ENCODE data around the gene DYNC1H1.

DNA sequence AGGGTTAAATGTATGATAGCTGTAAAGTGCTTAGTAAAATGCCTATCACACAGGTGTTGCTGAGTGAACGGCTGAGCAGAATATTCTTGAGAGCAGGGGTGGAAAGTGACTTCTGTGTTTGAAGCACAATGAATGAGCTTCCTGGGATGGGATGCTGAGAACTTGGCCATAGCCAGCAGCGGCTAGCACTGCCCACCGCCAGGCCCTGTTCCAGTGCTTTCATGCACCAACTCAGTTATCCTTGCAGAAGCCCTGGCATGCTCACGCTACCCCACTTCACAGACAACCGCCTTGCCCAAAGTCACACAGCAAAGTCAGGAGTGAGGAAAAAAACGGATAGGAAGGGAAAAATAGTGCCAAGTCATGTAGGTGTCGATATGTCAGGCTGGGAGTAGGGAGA, 10.9 kb downstream of the DYNC1H1 start:
- TF ChIP-seq REST (IDR thresholded peaks at IDR 0.05; ENCODE audit: unreplicated experiment): no peak
- no peak for TF ChIP-seq JUNB (IDR thresholded peaks at IDR 0.05; ENCODE audit: unreplicated experiment)
- no peak for TF ChIP-seq CTCF (conservative IDR thresholded peaks at IDR 0.05; ENCODE audit: low read depth in 2 of 2)
- no peak for TF ChIP-seq EZH2 (IDR thresholded peaks at IDR 0.05; ENCODE audit: low read depth, unreplicated experiment)
- no peak for TF ChIP-seq POLR2AphosphoS5 (IDR thresholded peaks at IDR 0.05; ENCODE audit: low read depth)
- TF ChIP-seq CREB1 (CRISPR knock-in tag; IDR thresholded peaks at IDR 0.05; ENCODE audit: low read depth): no peak
- TF ChIP-seq ZNF462 (CRISPR knock-in tag; IDR thresholded peaks at IDR 0.05): no peak
- TF ChIP-seq NANOG (IDR thresholded peaks at IDR 0.05; ENCODE audit: borderline replicate concordance): no peak
